GM21825 (cell line): ENCODE results near the gene CCDC198.

ENCODE experiments used
- ATAC-seq: cut with Tn5 transposase; IDR thresholded peaks from one replicate; pipeline ENCODE4 v1.9.1; 2021; ENCODE audit warnings: mild to moderate bottlenecking, moderate library complexity; ENCODE audit not compliant: unreplicated experiment

Gene CCDC198

GRCh38 chr14:57464008-57464730 is 29.5 kb downstream of the CCDC198 start:
- peak; percentile 95 for ATAC-seq

DNA sequence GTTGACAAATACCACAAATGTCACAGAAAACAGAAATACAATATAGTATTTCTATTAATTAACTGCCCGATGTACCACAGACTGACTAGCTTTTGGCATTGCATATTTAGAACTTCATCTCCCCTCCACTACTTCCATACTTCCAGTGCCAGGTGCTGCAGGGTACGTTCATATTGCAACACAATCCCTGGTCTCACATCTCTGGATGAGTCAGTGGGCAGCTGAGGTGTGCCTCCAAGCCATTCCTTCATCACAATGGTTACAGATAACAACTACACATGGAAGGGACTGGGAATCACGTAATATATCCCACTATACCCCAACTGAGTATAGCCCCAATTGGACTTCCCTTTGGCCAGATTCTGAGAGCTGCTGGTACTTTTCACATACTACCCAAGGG is 31.1 kb downstream of the CCDC198 start:
- ATAC-seq: no peak

- no peak for ATAC-seq
These were observed 31.8 kb downstream of the CCDC198 start for GRCh38 chr14:57461777-57462320.

DNA sequence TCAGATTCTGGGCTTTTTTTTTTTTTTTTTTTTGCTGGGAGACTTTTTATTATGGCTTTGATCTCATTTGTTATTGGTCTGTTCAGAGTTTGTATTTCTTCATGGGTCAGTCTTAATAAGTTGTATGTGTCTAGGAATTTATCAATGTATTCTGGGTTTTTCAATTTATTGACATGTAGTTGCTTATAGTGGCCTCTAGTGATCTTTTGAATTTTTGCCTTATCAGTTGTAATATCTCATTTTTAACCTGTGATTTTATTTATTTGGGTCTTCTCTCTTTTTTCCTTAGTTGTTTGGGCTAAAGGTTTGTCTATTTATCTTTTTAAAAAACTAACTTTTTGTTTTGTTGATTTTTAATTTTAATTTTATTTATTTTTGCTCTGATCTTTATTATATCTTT is 57.7 kb downstream of the CCDC198 start:
- ATAC-seq: no peak

- no peak for ATAC-seq
These were observed 72.7 kb downstream of the CCDC198 start for GRCh38 chr14:57420986-57421385.

DNA sequence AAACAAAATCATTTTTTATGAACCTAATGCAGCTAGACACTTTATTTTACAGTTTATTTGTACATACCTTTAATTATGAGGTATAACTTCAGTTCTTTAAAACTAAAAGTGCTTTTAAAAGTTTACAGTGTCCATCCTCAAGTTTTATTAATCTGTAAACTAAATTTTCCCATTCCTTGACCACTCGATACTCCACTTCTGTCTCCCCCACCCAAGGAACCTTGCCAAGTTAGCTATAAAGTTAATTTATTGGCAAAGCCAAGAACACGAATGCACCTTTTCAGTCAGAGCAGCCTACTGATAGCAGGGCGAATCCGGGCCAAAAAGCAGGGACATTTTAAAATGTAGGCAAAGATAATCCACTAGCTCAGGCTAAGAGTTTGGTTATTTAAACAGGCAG is 73.6 kb downstream of the CCDC198 start:
- ATAC-seq: no peak
